Activated naive CD8-positive, alpha-beta T cell treated with anti-CD3 and anti-CD28 coated beads for 36 hours (primary cell): ENCODE data around the gene DIPK1C. TPM values are rescaled to one million over a fixed set of nuclear protein-coding genes. Genes with fewer than 3 reads are reported as not detected.

Experiments
- DNase-seq: peaks from one replicate; pipeline ENCODE4 v3.0.0; 2021
- H3K27ac Mint-ChIP-seq: one replicate; pipeline ENCODE4 v1.8.0; 2022; ENCODE audit warnings: mild to moderate bottlenecking, moderate library complexity, mixed read lengths
- H3K27me3 Mint-ChIP-seq: one replicate; pipeline ENCODE4 v1.8.0; 2022; ENCODE audit warnings: mild to moderate bottlenecking, mixed read lengths
- H3K36me3 Mint-ChIP-seq: one replicate; pipeline ENCODE4 v1.8.0; 2021; ENCODE audit warnings: mild to moderate bottlenecking, mixed read lengths
- H3K4me1 Mint-ChIP-seq: one replicate; pipeline ENCODE4 v1.8.0; 2021; ENCODE audit warnings: mixed read lengths
- H3K4me3 Mint-ChIP-seq: one replicate; pipeline ENCODE4 v1.8.0; 2022; ENCODE audit warnings: mild to moderate bottlenecking, moderate library complexity, mixed read lengths
- H3K9me3 Mint-ChIP-seq: one replicate; pipeline ENCODE4 v1.8.0; 2022; ENCODE audit warnings: mixed read lengths
- total RNA-seq, 2 experiments: library from RNA; stranded (reverse); gene quantifications; one replicate each; pipeline ENCODE4 v1.2.3, GENCODE V29; 2021

The DIPK1C gene
- total RNA-seq, 2 experiments from 2014 or later = not detected

DNA sequence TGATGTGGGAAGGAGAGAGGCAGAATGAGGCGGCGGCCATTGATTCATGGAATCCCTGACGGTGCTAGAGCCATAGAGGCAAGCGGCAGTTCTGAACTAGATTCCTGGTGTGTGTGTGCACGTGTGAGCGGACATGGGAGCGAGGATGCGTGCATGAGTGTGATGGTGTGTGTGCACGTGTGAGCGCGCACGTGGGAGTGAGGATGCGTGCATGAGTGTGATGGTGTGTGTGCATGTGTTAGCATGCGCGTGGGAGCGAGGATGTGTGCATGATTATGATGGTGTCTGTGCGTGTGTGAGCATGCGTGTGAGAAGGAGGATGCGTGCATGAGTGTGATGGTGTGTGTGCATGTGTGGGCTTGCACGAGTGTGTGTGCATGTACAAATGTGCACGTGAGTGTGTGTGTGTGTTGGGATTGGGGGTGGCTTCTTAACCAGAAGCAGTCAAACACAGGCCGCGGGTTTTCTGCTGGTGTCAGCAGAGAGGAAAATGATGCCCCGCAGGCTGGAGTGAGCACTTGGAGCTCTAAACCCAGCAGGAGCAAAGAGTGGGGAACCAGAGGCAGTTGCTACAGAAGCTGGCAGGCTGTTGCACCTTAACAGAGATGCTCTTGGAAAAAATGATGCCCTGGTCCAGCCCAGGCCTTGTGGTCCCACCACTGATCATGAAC, 29.5 kb downstream of the DIPK1C start:
- Mint-ChIP-seq H3K9me3 (peaks cover 2% of the 10 kb centered on the region), H3K4me3 (no peak overlapping the region), H3K4me1 (no peaks in the 10 kb centered on the region), H3K27ac (no peak overlapping the region), H3K27me3 (no peaks in the 10 kb centered on the region), H3K36me3 (no peaks in the 10 kb centered on the region)
- no peak for DNase-seq

DNA sequence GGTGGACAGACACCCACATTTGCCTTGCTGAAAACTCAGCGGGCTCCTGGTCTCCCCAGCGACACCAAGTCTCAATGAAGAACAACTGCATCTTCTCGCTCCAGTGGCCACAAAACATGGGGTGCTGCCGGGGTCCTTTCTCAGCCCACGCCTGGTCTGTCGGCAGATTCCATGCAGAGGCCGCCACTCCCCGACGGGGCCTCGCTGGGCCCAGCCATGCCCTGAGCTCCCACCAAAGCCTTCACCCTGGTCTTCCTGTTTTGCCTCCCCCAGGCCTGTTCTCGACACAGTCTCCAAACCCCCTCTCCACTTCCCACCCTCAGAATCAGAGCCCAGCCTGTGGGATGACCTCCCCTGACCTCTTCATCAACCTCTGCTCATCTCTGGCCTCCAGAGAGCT, 31.2 kb downstream of the DIPK1C start:
- Mint-ChIP-seq H3K27ac (no peak overlapping the region), H3K4me1 (no peaks in the 10 kb centered on the region), H3K36me3 (no peaks in the 10 kb centered on the region), H3K4me3 (no peak overlapping the region), H3K27me3 (no peaks in the 10 kb centered on the region), H3K9me3 (peaks cover 2% of the 10 kb centered on the region)
- DNase-seq = no peak

DNA sequence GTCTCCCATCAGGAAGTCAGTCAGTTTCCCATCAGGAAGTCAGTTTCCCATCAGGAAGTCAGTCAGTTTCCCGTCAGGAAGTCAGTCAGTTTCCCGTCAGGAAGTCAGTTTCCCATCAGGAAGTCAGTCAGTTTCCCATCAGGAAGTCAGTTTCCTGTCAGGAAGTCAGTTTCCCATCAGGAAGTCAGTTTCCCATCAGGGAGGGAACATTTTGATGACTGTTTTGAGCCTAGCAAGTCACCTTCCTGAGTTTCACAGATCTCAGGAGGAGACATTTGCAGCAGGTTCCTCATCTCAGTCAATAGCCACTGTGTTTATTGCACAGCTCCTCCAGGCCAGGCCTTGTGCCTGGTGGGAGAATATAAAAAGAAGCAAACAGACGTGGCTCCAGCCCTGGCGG, 31.9 kb downstream of the DIPK1C start:
- no peaks in the 10 kb centered on the region for H3K4me1 Mint-ChIP-seq
- peaks cover 2% of the 10 kb centered on the region for H3K9me3 Mint-ChIP-seq
- H3K4me3 Mint-ChIP-seq = no peak overlapping the region
- H3K27ac Mint-ChIP-seq = no peak overlapping the region
- H3K36me3 Mint-ChIP-seq = no peaks in the 10 kb centered on the region
- no peak for DNase-seq
- H3K27me3 Mint-ChIP-seq = no peaks in the 10 kb centered on the region

DNA sequence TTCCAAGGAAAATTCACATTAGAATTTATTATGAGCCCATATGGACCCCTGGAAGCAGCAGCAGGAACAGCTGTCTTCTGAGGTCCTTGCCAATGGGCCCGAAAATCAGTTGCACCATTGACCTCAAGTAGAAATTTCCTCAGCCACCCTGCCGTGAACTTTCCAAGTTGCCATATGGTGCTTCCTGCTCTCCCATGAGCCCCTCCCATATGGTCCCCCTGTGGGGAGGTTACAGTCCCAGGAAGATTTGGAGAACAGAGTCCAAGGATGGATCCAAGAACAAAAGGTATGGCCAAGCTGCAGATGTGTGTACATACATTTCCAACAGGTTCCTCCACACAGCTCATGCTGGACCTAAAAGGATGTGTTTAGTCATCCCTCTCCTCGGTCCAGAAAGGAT, 34.6 kb downstream of the DIPK1C start:
- no peaks in the 10 kb centered on the region for H3K27me3 Mint-ChIP-seq
- no peaks in the 10 kb centered on the region for H3K36me3 Mint-ChIP-seq
- peaks cover 2% of the 10 kb centered on the region for H3K9me3 Mint-ChIP-seq
- H3K27ac Mint-ChIP-seq = no peak overlapping the region
- DNase-seq = no peak
- H3K4me3 Mint-ChIP-seq = no peak overlapping the region
- H3K4me1 Mint-ChIP-seq = peaks cover 2% of the 10 kb centered on the region

DNA sequence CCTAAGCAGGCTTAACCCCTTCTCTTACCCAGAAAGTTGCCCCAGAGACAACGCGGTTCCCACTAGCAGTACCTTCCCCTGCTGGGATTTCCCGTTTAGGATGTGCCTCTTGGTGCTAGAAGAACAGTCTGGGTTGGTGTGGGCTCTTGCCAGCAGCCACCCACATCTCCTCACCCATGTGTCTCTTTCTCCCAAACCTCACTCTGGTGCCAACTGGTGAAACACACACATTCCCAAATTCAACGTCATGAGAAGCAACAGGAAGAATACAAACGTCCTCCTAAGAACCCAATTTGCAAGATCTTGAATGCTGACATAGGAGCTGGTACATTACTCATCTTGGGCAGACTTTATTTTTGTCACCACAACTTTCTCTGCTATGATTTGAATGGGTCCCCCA, 36.2 kb downstream of the DIPK1C start:
- Mint-ChIP-seq H3K27me3 (no peaks in the 10 kb centered on the region), H3K9me3 (no peaks in the 10 kb centered on the region), H3K4me1 (peaks cover 2% of the 10 kb centered on the region), H3K36me3 (no peaks in the 10 kb centered on the region), H3K27ac (no peak overlapping the region), H3K4me3 (no peak overlapping the region)
- no peak for DNase-seq

DNA sequence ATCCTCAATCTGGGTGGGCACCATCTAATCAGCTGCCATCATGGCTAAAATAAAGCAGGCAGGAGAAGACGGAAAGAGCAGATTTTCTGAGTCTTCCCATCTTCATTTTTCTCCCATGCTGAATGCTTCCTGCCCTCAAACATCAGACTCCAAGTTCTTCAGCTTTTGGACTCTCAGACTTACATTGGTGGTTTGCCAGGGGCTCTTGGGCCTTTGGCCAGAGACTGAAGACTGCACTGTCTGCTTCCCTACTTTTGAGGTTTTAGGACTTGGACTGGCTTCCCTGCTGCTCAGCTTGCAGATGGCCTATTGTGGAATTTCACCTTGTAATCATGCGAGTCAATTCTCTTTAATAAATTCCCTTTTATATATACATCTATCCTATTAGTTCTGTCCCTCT, 36.6 kb downstream of the DIPK1C start:
- no peak overlapping the region for H3K4me3 Mint-ChIP-seq
- H3K27ac Mint-ChIP-seq = no peak overlapping the region
- H3K36me3 Mint-ChIP-seq = no peaks in the 10 kb centered on the region

DNA sequence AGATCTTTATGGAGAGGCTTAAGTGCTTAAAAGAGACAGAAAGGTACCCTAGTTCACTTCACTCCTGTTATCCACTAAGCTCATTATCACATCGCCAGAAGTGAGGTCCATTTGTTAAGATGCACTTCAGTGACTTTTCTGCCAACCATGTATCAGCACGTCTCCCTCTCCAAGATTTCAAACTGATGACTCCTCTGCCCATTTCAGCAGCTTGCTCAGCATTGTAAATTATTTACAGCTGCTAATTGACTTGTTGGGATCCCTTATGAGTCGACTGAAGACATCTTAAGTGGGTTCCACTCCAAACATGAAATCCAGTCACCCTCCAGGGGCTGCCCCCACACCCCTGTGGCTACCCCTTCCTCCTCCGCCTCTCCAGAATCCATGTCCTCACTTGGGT, 37.3 kb downstream of the DIPK1C start:
- Mint-ChIP-seq H3K27me3 (no peaks in the 10 kb centered on the region), H3K4me1 (peaks cover 2% of the 10 kb centered on the region), H3K9me3 (no peaks in the 10 kb centered on the region), H3K4me3 (no peak overlapping the region), H3K27ac (no peak overlapping the region), H3K36me3 (no peaks in the 10 kb centered on the region)
- no peak for DNase-seq

More for the DNA sequence above, 36.6 kb downstream of the DIPK1C start:
- no peaks in the 10 kb centered on the region for H3K9me3 Mint-ChIP-seq
- H3K4me1 Mint-ChIP-seq = peaks cover 2% of the 10 kb centered on the region
- no peak for DNase-seq
- no peaks in the 10 kb centered on the region for H3K27me3 Mint-ChIP-seq

DNA sequence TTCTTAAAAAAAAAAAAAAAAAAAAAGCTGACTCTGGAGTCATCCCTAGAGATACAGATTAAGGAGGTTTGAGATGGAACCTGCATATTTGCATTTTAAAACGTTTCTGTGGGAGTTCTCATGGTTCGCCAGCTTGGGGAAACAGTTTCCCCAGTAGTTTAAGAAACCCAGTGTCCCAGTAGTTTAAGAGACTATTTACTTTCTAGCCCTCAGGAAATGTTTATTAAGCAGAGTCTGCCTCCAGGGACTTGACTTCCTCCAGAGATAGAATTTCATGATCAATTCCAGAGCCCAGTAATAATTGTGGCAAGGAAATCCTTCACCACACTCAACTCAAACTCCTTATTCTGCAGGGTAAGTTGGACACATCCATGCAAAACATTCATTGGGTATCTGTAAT, 39.1 kb downstream of the DIPK1C start:
- H3K27ac Mint-ChIP-seq = no peak overlapping the region
- H3K27me3 Mint-ChIP-seq = no peaks in the 10 kb centered on the region
- H3K36me3 Mint-ChIP-seq = no peaks in the 10 kb centered on the region
- no peak overlapping the region for H3K4me3 Mint-ChIP-seq
- no peaks in the 10 kb centered on the region for H3K9me3 Mint-ChIP-seq
- H3K4me1 Mint-ChIP-seq = peaks cover 2% of the 10 kb centered on the region
- DNase-seq = no peak

DNA sequence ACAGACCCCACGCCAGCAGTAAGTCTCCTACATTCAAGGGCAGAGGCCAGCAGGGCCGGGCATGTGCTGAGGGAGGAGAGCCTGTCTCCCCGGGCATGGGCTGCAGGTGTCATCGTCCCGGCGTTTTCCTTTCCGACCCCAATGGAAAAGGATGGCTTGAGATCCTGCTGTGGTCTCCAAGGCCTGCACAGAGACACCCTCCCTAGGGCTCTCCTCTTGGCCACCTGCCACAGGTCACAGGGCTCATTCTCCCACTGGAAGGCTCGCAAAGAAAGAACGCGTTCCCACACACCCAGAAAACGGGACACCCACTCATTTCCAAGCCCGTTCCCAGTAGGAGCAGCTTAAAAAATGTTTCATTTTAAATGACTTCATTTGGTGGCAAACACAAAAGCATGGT, 41.0 kb downstream of the DIPK1C start:
- H3K4me3 Mint-ChIP-seq = no peak overlapping the region
- DNase-seq = no peak
- no peak overlapping the region for H3K27ac Mint-ChIP-seq
- peaks cover 5% of the 10 kb centered on the region for H3K4me1 Mint-ChIP-seq
- no peaks in the 10 kb centered on the region for H3K9me3 Mint-ChIP-seq
- no peaks in the 10 kb centered on the region for H3K36me3 Mint-ChIP-seq
- no peaks in the 10 kb centered on the region for H3K27me3 Mint-ChIP-seq

DNA sequence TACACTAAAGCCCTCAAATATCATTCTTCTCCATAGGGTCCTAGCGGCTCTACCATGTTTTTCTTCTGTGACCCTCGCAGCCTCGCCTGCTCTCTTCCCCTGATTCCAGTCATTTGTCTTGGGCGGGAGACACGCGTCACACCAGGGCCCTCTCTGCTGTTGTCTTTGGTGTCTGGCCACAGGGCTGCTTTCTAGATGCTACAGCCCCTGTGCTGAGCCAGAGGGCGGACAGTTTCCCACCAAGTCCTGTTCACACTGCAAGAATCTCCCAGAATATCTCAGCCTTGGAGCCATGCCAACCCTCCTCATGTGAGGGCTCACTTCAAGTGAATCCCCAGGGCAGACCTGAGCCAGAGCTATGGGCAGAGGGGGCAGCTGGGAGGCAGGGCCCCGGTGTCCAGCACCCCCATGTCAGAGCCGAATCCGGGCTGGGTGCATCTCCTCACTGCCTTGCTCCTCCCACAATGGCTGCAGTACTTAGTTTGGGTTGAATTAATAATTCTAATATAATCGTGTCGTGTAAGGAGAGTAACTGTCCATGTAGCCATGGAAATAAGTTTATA, 42.1 kb downstream of the DIPK1C start:
- Mint-ChIP-seq H3K4me3 (no peak overlapping the region), H3K9me3 (no peaks in the 10 kb centered on the region), H3K27ac (no peak overlapping the region), H3K4me1 (peaks cover 9% of the 10 kb centered on the region), H3K36me3 (no peaks in the 10 kb centered on the region), H3K27me3 (no peaks in the 10 kb centered on the region)
- no peak for DNase-seq

DNA sequence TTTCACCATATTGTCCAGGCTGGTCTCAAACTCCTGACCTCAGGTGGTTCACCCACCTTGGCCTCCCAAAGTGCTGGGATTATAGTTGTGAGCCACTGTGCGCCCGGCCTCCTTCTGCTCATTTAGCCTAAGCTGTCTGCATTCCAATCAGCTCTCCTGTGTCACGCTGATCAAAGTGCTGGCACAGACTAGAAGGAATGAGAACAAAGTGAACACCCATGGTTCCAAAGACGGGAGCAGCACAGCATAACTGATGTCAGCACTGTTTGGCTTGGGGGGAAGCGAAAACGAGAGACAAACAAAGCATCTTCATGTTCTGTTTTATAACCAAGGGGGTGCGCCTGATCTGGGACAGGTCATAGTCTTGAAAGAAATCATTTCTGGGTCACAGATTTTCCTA, 43.3 kb downstream of the DIPK1C start:
- Mint-ChIP-seq H3K4me3 (no peak overlapping the region), H3K36me3 (no peaks in the 10 kb centered on the region), H3K4me1 (peaks cover 11% of the 10 kb centered on the region), H3K27ac (no peak overlapping the region), H3K27me3 (no peaks in the 10 kb centered on the region), H3K9me3 (no peaks in the 10 kb centered on the region)
- no peak for DNase-seq

DNA sequence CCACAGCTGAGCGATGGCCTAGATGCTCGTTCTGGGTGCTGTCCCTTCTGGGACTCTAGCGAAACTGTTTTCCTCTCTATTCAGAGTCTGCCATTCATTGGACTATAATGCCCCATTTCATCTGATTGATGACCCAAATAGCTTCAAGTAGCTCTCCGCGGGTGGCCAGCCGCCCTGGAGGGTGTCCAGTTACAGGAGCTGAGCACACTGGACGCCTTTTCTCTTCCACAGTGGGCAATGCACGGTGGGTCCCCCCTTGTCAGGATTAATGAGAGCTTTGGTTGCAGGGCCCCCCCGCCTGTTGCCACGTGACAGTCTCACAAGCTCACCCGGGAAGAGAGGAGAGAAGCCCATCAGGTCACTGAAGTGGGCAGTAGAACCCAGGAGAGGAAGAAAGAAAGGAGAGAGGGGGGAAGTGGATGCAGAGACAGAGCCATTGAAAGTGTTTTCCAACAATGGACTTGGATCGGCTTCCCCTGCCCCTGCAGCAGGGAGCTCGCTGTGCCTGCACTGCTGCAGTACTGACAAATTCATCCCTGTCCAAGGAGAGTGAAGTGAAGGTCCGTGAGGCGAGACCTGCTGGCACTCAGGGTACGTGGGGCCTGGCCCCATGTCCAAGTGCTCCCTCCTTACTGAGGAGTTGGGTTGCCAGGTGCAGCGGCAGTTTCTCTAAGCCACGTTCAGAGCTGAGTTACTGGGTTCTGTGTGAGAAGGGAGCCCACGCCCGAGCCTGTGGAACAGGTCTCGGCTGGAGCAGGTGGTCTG, 44.8 kb downstream of the DIPK1C start:
- no peak for DNase-seq
- Mint-ChIP-seq H3K4me3 (no peak overlapping the region), H3K4me1 (peaks cover 23% of the 10 kb centered on the region), H3K36me3 (peaks cover 8% of the 10 kb centered on the region), H3K9me3 (peaks cover 6% of the 10 kb centered on the region), H3K27ac (no peak overlapping the region), H3K27me3 (no peaks in the 10 kb centered on the region)

DNA sequence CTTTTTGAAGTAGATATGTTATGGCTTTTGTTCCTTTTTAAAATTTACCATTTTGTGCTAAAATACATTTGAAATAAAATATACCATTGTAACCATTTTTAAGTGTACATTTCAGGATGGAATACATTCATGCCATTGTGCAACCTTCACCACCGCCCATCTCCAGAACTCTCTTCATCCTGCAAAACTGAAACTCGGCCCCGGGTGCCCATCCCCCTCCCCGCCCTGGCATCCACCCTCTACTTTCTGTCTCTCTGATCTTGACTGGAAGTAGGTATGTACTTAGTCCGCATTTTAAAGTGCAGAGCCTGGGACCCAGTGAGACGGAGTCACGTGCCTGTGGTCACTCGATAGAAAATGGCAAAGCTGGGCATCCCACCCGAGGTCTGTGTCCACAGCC, 45.6 kb downstream of the DIPK1C start:
- Mint-ChIP-seq H3K4me3 (no peak overlapping the region), H3K36me3 (peaks cover 8% of the 10 kb centered on the region), H3K27ac (no peak overlapping the region), H3K27me3 (no peaks in the 10 kb centered on the region), H3K4me1 (peaks cover 23% of the 10 kb centered on the region), H3K9me3 (peaks cover 6% of the 10 kb centered on the region)
- no peak for DNase-seq

DNA sequence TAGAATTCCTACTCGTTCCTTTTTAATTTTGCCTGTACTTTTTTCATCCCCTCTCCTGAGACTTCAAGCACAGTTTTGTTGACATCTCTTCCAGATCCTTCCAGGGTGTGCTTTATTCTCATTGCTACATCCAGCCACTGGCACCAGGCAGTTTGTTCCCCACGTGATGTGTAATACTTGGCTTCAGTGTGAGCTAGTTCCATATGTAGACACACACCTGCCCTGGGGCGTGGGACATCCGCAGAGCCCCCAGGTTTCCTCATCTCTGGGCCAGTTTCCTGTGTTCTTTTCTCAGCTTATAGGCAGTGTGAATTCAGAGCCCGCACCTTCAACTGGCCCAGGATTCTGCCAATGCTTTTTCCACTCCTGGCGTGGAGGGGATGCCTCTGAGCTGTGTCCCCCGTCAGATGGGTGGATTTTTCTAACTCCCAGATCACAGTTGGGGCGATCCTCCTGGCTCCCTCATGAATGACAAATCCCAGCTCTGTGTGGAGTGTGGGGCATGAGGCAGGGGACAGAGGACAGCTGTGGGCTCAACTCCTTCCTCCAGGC, 46.6 kb downstream of the DIPK1C start:
- Mint-ChIP-seq H3K4me1 (peaks cover 23% of the 10 kb centered on the region), H3K27ac (no peak overlapping the region), H3K4me3 (no peak overlapping the region)

DNA sequence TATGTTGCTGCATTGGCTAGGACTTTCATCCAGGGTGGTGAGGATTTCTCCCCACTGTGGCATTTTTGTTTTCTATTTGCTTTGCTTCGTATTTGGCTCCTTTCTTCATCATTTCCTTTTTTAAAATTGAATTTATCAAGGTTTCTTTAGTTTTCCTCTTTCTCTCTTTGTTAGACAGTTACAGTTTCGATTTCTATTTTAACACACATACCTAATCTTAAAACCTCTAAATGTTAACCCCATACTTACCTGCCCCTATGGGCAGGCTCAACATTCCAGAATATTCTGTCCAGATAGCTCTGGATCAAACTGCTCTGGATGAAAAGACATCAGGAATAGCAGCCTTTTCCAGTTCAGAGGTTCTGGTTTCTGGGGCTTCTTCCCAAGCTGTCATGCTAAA, 49.2 kb downstream of the DIPK1C start:
- DNase-seq = no peak
- Mint-ChIP-seq H3K9me3 (peaks cover 9% of the 10 kb centered on the region), H3K4me1 (peaks cover 23% of the 10 kb centered on the region), H3K4me3 (peak overlapping the region; percentile 83), H3K27me3 (no peaks in the 10 kb centered on the region), H3K36me3 (peaks cover 8% of the 10 kb centered on the region), H3K27ac (peak overlapping the region; percentile 96)

More for the DNA sequence above, 46.6 kb downstream of the DIPK1C start:
- peaks cover 8% of the 10 kb centered on the region for H3K36me3 Mint-ChIP-seq
- H3K27me3 Mint-ChIP-seq = no peaks in the 10 kb centered on the region
- no peak for DNase-seq
- peaks cover 6% of the 10 kb centered on the region for H3K9me3 Mint-ChIP-seq
